Keratinocyte (primary cell): ENCODE measurements around the gene YLPM1. TPM values are rescaled to one million over a fixed set of nuclear protein-coding genes. Genes with fewer than 3 reads are reported as not detected.

Source experiments
- DNase-seq: peaks from one replicate; pipeline ENCODE4 v3.0.0-alpha.2; 2011; ENCODE audit warnings: low read depth, missing footprints, low spot score
- FAIRE-seq: peaks from 2 replicates; lab custom pipeline; 2011; peaks lifted over from hg19 to GRCh38; lab: Jason Lieb, UNC
- H2AFZ ChIP-seq: 2 replicates; pipeline ENCODE4 v1.6.0; 2012; ENCODE audit warnings: low read length, control low read depth, inconsistent platforms; ENCODE audit not compliant: control insufficient read depth
- H3K27ac ChIP-seq: 2 replicates; pipeline ENCODE4 v1.5.1; 2011; ENCODE audit warnings: low read length; ENCODE audit not compliant: control insufficient read depth, insufficient read depth
- H3K27me3 ChIP-seq: 3 replicates; pipeline ENCODE4 v1.6.0; 2011; ENCODE audit warnings: low read length; ENCODE audit not compliant: control insufficient read depth, insufficient read depth; ENCODE audit errors: extremely low read depth
- H3K36me3 ChIP-seq, 2 experiments: 2 replicates in 1 of 2; 3 replicates in 1 of 2; pipeline ENCODE4 v1.5.1; 2011; ENCODE audit warnings: low read length in 2 of 2, mild to moderate bottlenecking in 1 of 2; ENCODE audit not compliant: control insufficient read depth in 2 of 2, insufficient read depth in 2 of 2; ENCODE audit errors: extremely low read depth in 1 of 2
- H3K4me1 ChIP-seq: 3 replicates; pipeline ENCODE4 v1.5.1; 2011; ENCODE audit warnings: low read length; ENCODE audit not compliant: control insufficient read depth, insufficient read depth; ENCODE audit errors: extremely low read depth
- H3K4me2 ChIP-seq: 3 replicates; pipeline ENCODE4 v1.6.0; 2011; ENCODE audit warnings: low read depth, low read length; ENCODE audit not compliant: control insufficient read depth, insufficient read depth; ENCODE audit errors: extremely low read depth
- H3K4me3 ChIP-seq, 3 experiments: fragments of 200-600 bp in 1 of 3; sonication (generic) in 1 of 3; 2 replicates in 2 of 3; 3 replicates in 1 of 3; pipeline ENCODE4 v1.5.1; 2011 to 2016; ENCODE audit warnings: low read length in 3 of 3, mild to moderate bottlenecking in 3 of 3, control low read depth in 2 of 3, inconsistent platforms in 1 of 3, low read depth in 1 of 3, mixed read lengths in 1 of 3, mixed run types in 1 of 3, moderate library complexity in 1 of 3; ENCODE audit not compliant: control insufficient read depth in 2 of 3, insufficient read depth in 2 of 3; ENCODE audit errors: extremely low read depth in 1 of 3
- H3K79me2 ChIP-seq: 2 replicates; pipeline ENCODE4 v1.6.0; 2012; ENCODE audit warnings: low read length; ENCODE audit not compliant: control insufficient read depth, insufficient read depth
- H3K9ac ChIP-seq: 3 replicates; pipeline ENCODE4 v1.6.0; 2011; ENCODE audit warnings: low read length; ENCODE audit not compliant: control insufficient read depth, insufficient read depth; ENCODE audit errors: extremely low read depth
- H3K9me1 ChIP-seq: 3 replicates; pipeline ENCODE4 v1.6.0; 2011; ENCODE audit warnings: low read length; ENCODE audit not compliant: control insufficient read depth, insufficient read depth; ENCODE audit errors: extremely low read depth
- H3K9me3 ChIP-seq: 2 replicates; pipeline ENCODE4 v1.5.1; 2012; ENCODE audit warnings: low read depth, low read length; ENCODE audit not compliant: control insufficient read depth
- H4K20me1 ChIP-seq: 3 replicates; pipeline ENCODE4 v1.6.0; 2011; ENCODE audit warnings: low read length; ENCODE audit not compliant: control insufficient read depth, insufficient read depth; ENCODE audit errors: extremely low read depth
- EZH2 ChIP-seq: IDR thresholded peaks from one replicate; pipeline ENCODE4 v1.6.1; 2012; ENCODE audit warnings: inconsistent platforms, mild to moderate bottlenecking, low read length, moderate library complexity
- dilution Hi-C: fragments of 300-500 bp; cut with MboI; formaldehyde crosslinking; loops from one replicate; pipeline ENCODE4 v1.7.0; 2020; ENCODE audit warnings: low sequenced_read_pairs; ENCODE audit not compliant: extremely low pct_ligation_motif_present
- polyA plus RNA-seq, 5 experiments: library from polyadenylated mRNA; depleted of rRNA in 3 of 5; stranded (reverse) in 3 of 5; stranded (forward) in 1 of 5; unstranded in 1 of 5; fragments of >200 nt; gene quantifications; 1 replicate in 1 of 5; 2 replicates in 3 of 5; 3 replicates in 1 of 5; pipeline versions ENCODE4 v1.2.1 to v1.2.3, GENCODE V29; 2011 to 2012; ENCODE audit warnings: missing spikeins in 2 of 5, low read depth in 1 of 5, low replicate concordance in 1 of 5
- TF ChIP-seq, protein P1 (sequence below), 3 experiments: IDR thresholded peaks in 1 of 3; conservative IDR thresholded peaks in 1 of 3; optimal IDR thresholded peaks in 1 of 3; 2 replicates in 2 of 3; 3 replicates in 1 of 3; pipeline versions ENCODE3 to v1.5.1; 2011; ENCODE audit warnings: low read length in 3 of 3, mild to moderate bottlenecking in 3 of 3, moderate library complexity in 2 of 3, control low read depth in 1 of 3, inconsistent platforms in 1 of 3; ENCODE audit not compliant: insufficient read depth in 2 of 3; ENCODE audit errors: extremely low read depth in 1 of 3

YLPM1 gene
- polyA plus RNA-seq, 1 donor (not counting 4 experiments of a cell fraction or from before 2014, with no cell fraction given): 10.0 TPM

DNA sequence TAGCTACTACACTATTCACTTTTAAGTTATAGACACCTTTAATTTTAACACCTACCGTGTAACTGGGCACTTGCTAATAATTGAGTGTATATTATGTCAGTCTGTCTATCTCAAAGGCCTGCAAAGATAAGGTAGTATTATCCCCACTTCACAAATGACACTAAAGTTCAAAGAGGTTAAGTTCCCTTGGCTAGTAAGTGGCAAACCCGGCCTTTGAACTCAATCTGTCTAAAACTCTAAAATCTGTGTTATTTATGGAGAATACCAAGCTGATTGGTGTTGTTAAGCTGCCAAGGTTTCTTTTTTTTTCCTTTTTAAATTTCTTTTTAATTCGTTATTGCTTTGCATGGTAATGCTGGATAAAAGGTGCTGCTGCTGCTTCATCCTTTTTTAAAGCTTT lies 37.7 kb downstream of the YLPM1 start:
- no peaks in the 10 kb centered on the region for H4K20me1 ChIP-seq

DNA sequence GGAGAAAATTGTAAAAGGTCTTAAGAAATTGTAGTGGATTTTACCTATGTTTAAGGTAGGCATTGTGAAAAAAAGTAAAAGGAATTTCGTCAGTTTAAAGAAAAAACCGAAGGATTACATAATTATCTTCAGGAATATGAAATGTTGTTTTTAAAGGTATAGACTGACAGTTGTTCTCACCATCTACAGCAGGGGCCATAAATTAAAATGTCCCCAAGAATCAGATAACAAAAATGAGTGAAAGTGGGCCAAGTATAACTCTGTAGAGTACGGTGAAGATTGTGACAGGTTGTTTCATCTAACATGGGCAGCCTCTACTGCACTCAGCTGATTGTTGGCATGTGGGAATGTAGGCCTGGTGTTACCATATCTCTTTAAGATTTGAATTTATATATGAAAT lies 38.3 kb downstream of the YLPM1 start:
- Histone ChIP-seq H3K4me3 (no peak overlapping the region), H3K27me3 (no peaks in the 10 kb centered on the region), H3K36me3 (peaks cover 19 to 28% of the 10 kb centered on the region in 2 experiments), H3K9ac (no peak overlapping the region), H3K9me3 (no peaks in the 10 kb centered on the region), H4K20me1 (no peaks in the 10 kb centered on the region), H3K4me1 (no peaks in the 10 kb centered on the region), H3K9me1 (no peaks in the 10 kb centered on the region), H2AFZ (no peak overlapping the region), H3K27ac (no peak overlapping the region), H3K4me2 (no peak overlapping the region), H3K79me2 (peaks cover 13% of the 10 kb centered on the region)
- FAIRE-seq: no peak
- dilution Hi-C loops: no loop called here
- no peak for DNase-seq
- TF ChIP-seq, protein P1, sequence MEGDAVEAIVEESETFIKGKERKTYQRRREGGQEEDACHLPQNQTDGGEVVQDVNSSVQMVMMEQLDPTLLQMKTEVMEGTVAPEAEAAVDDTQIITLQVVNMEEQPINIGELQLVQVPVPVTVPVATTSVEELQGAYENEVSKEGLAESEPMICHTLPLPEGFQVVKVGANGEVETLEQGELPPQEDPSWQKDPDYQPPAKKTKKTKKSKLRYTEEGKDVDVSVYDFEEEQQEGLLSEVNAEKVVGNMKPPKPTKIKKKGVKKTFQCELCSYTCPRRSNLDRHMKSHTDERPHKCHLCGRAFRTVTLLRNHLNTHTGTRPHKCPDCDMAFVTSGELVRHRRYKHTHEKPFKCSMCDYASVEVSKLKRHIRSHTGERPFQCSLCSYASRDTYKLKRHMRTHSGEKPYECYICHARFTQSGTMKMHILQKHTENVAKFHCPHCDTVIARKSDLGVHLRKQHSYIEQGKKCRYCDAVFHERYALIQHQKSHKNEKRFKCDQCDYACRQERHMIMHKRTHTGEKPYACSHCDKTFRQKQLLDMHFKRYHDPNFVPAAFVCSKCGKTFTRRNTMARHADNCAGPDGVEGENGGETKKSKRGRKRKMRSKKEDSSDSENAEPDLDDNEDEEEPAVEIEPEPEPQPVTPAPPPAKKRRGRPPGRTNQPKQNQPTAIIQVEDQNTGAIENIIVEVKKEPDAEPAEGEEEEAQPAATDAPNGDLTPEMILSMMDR (optimal IDR thresholded peaks at IDR 0.05 in 1 of 3, IDR thresholded peaks at IDR 0.05 in 1 of 3, conservative IDR thresholded peaks at IDR 0.05 in 1 of 3; ENCODE audit: extremely low read depth in 1 of 3, insufficient read depth in 2 of 3, low read length in 3 of 3): no peak
- TF ChIP-seq EZH2: no peak

More for the DNA sequence above, 37.7 kb downstream of the YLPM1 start:
- Histone ChIP-seq H2AFZ (no peak overlapping the region), H3K9ac (no peak overlapping the region), H3K4me2 (no peak overlapping the region), H3K27ac (no peak overlapping the region), H3K27me3 (no peaks in the 10 kb centered on the region), H3K79me2 (peaks cover 20% of the 10 kb centered on the region), H3K4me1 (no peaks in the 10 kb centered on the region), H3K4me3 (no peak overlapping the region), H3K9me1 (no peaks in the 10 kb centered on the region), H3K36me3 (peaks cover 19 to 31% of the 10 kb centered on the region in 2 experiments), H3K9me3 (no peaks in the 10 kb centered on the region)
- no peak for TF ChIP-seq EZH2
- TF ChIP-seq, protein P1 (optimal IDR thresholded peaks at IDR 0.05 in 1 of 3, IDR thresholded peaks at IDR 0.05 in 1 of 3, conservative IDR thresholded peaks at IDR 0.05 in 1 of 3; ENCODE audit: extremely low read depth in 1 of 3, insufficient read depth in 2 of 3, low read length in 3 of 3): no peak
- dilution Hi-C loops: no loop called here
- FAIRE-seq (no peak), DNase-seq (no peak)
